K562 (cell line): Measurements from ENCODE around the gene PNPO.

Source experiments
- JUN ChIP-seq, 2 experiments: sonication (generic) in 1 of 2; formaldehyde crosslinking in 1 of 2; IDR thresholded peaks; 2 replicates each; pipeline versions ENCODE4 v1.6.1 to v1.8.0; 2012 to 2022; ENCODE audit warnings: borderline replicate concordance in 2 of 2, mild to moderate bottlenecking in 2 of 2, improper control_type of control experiment in 1 of 2, low read depth in 1 of 2, low read length in 1 of 2, missing genetic modification reagents in 1 of 2
- TF ChIP-seq, protein P1 (sequence below): fragments of 250-450 bp; sonication (Bioruptor Pico); IDR thresholded peaks from 2 replicates; pipeline ENCODE4 v1.8.0; 2021; ENCODE audit warnings: borderline replicate concordance, mild to moderate bottlenecking, moderate library complexity; ENCODE audit not compliant: poor library complexity, severe bottlenecking
- TF ChIP-seq, protein P2 (sequence below): sonication (generic); formaldehyde crosslinking; IDR thresholded peaks from 2 replicates; pipeline ENCODE4 v1.8.1; 2022; ENCODE audit warnings: missing genetic modification reagents

DNA sequence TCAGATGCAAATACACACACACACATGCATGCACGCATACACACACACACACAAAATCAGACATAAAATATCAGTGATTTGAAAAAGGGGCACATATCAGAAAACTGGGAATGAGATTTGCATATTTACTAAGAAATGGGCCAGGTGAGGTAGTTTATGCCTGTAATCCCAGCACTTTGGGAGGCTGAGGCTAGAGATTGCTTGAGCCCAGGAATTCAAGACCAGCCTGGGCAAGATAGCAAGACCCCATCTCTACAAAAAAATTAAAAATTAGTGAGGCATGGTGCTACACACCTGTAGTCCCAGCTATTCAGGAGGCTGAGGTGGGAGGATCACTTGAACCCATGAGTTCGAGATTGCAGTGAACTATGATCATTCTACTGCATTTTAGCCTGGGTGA, 22.4 kb upstream of the PNPO start:
- TF ChIP-seq, protein P1, sequence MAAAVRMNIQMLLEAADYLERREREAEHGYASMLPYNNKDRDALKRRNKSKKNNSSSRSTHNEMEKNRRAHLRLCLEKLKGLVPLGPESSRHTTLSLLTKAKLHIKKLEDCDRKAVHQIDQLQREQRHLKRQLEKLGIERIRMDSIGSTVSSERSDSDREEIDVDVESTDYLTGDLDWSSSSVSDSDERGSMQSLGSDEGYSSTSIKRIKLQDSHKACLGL (CRISPR knock-in tag): no peak
- TF ChIP-seq JUN (IDR thresholded peaks at IDR 0.05; ENCODE audit: borderline replicate concordance, low read depth, low read length) (no peak), JUN (CRISPR knock-in tag; IDR thresholded peaks at IDR 0.05; ENCODE audit: borderline replicate concordance) (no peak)
- TF ChIP-seq, protein P2, sequence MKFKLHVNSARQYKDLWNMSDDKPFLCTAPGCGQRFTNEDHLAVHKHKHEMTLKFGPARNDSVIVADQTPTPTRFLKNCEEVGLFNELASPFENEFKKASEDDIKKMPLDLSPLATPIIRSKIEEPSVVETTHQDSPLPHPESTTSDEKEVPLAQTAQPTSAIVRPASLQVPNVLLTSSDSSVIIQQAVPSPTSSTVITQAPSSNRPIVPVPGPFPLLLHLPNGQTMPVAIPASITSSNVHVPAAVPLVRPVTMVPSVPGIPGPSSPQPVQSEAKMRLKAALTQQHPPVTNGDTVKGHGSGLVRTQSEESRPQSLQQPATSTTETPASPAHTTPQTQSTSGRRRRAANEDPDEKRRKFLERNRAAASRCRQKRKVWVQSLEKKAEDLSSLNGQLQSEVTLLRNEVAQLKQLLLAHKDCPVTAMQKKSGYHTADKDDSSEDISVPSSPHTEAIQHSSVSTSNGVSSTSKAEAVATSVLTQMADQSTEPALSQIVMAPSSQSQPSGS: no peak
